Upper lobe of left lung (tissue), 4 donors: ENCODE data around the gene MPPED2.

ENCODE experiments used
- EP300 ChIP-seq, 4 donors: sonication (generic); formaldehyde crosslinking; IDR thresholded peaks; one replicate each; pipeline ENCODE4 v1.5.1; 2017; ENCODE audit warnings: antibody characterized with exemption in 4 of 4, control low read depth in 2 of 4
- TF ChIP-seq, protein P1 (sequence below), 6 experiments: fragments of 450-650 bp in 4 of 6; fragments of 200-600 bp in 2 of 6; sonication (generic) in 2 of 6; IDR thresholded peaks; one replicate each; pipeline ENCODE4 v1.5.1; 2016 to 2019; ENCODE audit warnings: antibody characterized with exemption in 6 of 6

DNA sequence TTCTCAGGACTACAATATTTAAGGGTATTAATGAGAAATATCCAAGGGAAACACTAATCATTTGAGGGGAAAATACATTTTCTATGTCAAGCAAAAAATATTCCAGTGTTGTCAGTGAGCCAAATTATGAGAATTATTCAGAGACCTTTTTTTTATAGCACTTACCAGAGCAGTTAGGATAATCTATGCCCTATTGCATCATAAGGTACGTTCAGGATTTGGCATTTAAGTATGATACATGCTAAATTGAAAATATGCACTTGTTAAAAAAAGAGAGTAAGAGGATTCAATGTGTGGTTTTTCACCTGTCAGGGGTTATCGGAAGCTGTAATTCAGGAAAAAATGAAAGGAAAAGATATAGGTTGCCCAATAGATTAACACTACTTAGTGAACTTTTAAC is 17.2 kb upstream of the MPPED2 start:
- TF ChIP-seq EP300 (IDR thresholded peaks at IDR 0.05) = no peak
- TF ChIP-seq, protein P1, sequence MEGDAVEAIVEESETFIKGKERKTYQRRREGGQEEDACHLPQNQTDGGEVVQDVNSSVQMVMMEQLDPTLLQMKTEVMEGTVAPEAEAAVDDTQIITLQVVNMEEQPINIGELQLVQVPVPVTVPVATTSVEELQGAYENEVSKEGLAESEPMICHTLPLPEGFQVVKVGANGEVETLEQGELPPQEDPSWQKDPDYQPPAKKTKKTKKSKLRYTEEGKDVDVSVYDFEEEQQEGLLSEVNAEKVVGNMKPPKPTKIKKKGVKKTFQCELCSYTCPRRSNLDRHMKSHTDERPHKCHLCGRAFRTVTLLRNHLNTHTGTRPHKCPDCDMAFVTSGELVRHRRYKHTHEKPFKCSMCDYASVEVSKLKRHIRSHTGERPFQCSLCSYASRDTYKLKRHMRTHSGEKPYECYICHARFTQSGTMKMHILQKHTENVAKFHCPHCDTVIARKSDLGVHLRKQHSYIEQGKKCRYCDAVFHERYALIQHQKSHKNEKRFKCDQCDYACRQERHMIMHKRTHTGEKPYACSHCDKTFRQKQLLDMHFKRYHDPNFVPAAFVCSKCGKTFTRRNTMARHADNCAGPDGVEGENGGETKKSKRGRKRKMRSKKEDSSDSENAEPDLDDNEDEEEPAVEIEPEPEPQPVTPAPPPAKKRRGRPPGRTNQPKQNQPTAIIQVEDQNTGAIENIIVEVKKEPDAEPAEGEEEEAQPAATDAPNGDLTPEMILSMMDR (IDR thresholded peaks at IDR 0.05) = no peak
